HUDEP-2 (cell line): ENCODE measurements around the gene SDC3.

Source experiments
- DNase-seq, 76 experiments: peaks; one replicate each; lab custom pipeline; 2025; ENCODE audit not compliant: unreplicated experiment in 76 of 76; lab: John Stamatoyannopoulos, UW

Gene SDC3

DNA sequence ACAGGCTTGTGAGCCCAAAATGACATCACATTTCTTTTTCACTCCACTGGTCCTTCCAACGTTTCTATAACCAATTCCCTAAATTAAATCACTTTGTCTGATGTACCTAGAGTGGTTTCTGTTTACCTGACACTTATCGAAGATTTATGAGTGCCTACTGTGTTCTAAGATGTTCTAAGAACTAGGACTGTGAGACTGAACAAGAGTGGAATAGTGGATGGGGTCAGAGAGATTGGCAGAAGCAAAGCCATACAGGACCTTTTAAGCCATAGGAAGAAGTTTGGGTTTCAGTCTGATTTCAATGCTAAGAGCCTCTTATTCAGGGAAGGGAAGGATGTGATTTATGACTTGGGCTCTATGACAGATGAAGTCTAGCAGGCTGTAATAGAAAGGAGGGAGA is 78.7 kb downstream of the SDC3 start:
- no peak for DNase-seq

- DNase-seq = no peak
Measured at GRCh38 chr1:30824736-30825429, 83.7 kb downstream of the SDC3 start.

DNA sequence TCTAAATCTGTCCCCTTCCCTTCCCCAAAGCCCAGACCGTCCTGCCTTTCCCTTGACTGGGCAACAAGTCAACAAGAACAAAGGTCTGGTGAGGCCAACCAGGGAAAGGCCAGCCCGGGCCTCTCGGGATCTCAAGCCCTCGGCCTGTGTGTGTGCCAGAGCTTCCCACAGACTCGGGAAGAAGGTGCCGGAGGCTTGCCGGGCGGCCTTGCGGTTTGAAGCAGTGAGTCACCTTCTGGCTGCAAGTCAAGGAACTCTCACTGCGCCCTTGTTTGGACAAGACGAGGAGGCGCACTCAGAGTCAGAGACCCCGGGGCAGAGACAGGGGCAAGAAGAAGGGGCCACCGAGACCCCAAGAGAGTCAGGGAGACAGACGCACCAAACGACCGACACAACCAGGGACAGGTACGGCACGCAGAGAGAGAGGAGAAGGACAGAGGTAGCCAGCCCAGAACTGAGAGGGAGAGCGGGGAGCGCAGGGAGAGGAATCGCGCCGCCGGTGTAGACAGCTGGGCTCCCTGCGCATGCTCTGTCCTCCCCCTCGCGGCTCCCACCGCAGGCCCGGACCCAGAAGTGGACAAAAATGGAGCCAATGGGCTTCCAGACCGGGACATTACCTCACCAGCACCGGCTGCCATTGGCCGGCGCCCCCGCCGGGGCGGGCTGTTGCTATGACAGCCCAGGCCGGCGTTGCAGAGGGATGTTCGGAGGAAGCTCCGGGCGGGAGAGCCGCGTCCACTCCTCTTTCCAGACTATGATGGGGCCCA is 84.4 kb downstream of the SDC3 start:
- DNase-seq = peak in 75 of 76 experiments; percentile 42 to 94 (median 82)

DNA sequence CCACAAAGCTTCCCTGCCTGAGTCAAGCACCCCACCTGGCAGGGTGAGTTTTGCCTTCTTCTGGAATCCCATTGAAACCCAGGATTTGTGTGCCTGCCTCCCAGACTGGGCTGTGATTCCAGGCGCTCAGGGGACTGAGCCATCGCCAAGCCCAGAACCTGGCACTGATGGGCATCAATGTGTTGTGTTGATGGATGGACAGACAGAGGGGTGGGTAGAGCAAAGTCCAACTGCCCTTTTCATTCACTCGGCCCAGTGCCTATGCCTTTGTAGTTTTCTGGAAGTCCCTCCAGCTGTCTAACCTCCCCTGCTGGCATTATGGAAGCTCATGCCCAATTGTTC is 85.0 kb downstream of the SDC3 start:
- no peak for DNase-seq

DNA sequence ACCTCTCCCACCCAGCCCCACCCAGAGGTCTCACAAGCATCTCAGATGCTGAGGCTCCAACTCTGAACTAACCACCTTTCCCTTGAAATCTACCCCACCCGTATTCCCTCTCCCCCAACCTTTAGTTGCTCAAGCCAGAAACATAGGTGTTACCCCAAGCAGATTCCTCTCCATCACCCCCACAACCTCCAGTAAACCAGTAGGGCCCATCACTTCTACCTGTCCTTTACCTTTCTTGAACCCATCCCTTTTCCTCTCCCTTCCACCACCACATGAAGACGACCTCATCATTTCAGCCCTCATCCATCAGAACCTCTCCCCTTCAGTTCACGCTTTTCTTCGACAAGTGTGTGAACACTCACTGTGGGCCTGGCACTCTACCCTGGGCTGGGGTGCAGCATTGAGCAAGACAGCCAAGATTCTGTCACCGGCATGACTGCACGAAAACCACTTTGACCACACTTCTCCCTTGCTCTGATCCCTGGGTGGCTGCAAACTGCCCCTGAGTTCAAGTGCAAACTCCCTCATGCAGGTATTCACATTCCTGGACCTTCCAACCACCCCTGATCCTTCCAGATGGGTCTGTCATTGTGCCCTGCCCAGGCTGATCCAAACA is 85.5 kb downstream of the SDC3 start:
- peak in 1 of 76 experiments; percentile 7 for DNase-seq

- DNase-seq = no peak
Measured at GRCh38 chr1:30822006-30822405, 86.6 kb downstream of the SDC3 start.

DNA sequence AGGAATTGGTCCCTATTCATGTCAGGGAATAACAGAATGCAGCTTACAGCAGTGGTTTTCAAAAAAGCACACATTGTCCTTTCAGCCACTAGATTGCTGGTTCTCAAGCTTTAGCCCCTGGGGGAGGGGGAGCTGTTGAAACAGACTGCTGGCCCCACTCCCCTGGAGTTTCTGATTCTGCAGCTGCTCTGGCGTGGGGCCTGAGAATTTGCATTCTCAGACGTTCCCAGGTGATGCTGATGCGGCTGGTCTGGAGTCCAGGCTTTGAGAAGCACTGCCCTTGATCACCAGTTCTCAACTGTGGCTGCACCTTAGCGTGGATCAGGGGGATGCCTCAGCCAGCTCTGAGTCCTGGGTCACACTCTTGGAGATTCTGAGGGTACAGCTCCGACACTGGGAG is 88.3 kb downstream of the SDC3 start:
- no peak for DNase-seq
